Measurements from ENCODE around the gene AKAP13.
"Not testable (repeated sequence)": the region's sequence is repeated elsewhere in the genome, so short reads cannot be mapped to it uniquely, and the experiment has no call there.

Gene AKAP13

GRCh38 chr15:85579957-85580694 is 199.7 kb downstream of the AKAP13 start:
- DNase-seq: peak; percentile 37

GRCh38 chr15:85580879-85581278 is 200.5 kb downstream of the AKAP13 start:
- peak; percentile 65 for DNase-seq

- DNase-seq: peak; percentile 73
Observed at GRCh38 chr15:85581495-85581894, 201.1 kb downstream of the AKAP13 start.

GRCh38 chr15:85582131-85583079 is 202.0 kb downstream of the AKAP13 start:
- DNase-seq: peak; percentile 76

- DNase-seq: peak; percentile 42
Observed at GRCh38 chr15:85583442-85583841, 203.0 kb downstream of the AKAP13 start.

- peak; percentile 56 for DNase-seq
Observed at GRCh38 chr15:85583923-85584390, 203.6 kb downstream of the AKAP13 start.

GRCh38 chr15:85584872-85585271 is 204.5 kb downstream of the AKAP13 start:
- DNase-seq: peak; percentile 27

- not testable (repeated sequence) for DNase-seq
Observed at GRCh38 chr15:85586196-85586595, 205.8 kb downstream of the AKAP13 start.

GRCh38 chr15:85587707-85588411 is 207.5 kb downstream of the AKAP13 start:
- DNase-seq: no peak

- no peak for DNase-seq
Observed at GRCh38 chr15:85588677-85589076, 208.3 kb downstream of the AKAP13 start.

GRCh38 chr15:85589851-85590250 is 209.4 kb downstream of the AKAP13 start:
- no peak for DNase-seq

- no peak for DNase-seq
Observed at GRCh38 chr15:85591622-85592021, 211.2 kb downstream of the AKAP13 start.

GRCh38 chr15:85592148-85592547 is 211.7 kb downstream of the AKAP13 start:
- DNase-seq: no peak

GRCh38 chr15:85593809-85594445 is 213.5 kb downstream of the AKAP13 start:
- no peak for DNase-seq

- no peak for DNase-seq
Observed at GRCh38 chr15:85595804-85596536, 215.6 kb downstream of the AKAP13 start.

GRCh38 chr15:85597155-85597815 is 216.9 kb downstream of the AKAP13 start:
- peak; percentile 50 for DNase-seq

- DNase-seq: no peak
Observed at GRCh38 chr15:85598219-85598618, 217.8 kb downstream of the AKAP13 start.

- DNase-seq: no peak
Observed at GRCh38 chr15:85598718-85599398, 218.5 kb downstream of the AKAP13 start.

GRCh38 chr15:85600001-85600400 is 219.6 kb downstream of the AKAP13 start:
- DNase-seq: no peak

- DNase-seq: no peak
Observed at GRCh38 chr15:85603160-85603559, 222.8 kb downstream of the AKAP13 start.

- no peak for DNase-seq
Observed at GRCh38 chr15:85603703-85604102, 223.3 kb downstream of the AKAP13 start.

Measured in CD4-positive, alpha-beta T cell treated with Interleukin-17A for 1 hour (primary cell).